HCT116 (cell line): ENCODE data around the gene LAMTOR5.

Experiments used
- EGR1 ChIP-seq: IDR thresholded peaks from 2 replicates; pipeline ENCODE4 v1.6.1; 2012; ENCODE audit warnings: low read depth
- ELF1 ChIP-seq: IDR thresholded peaks from 2 replicates; pipeline ENCODE4 v1.6.1; 2012; ENCODE audit warnings: low read depth, borderline replicate concordance
- EZH2 ChIP-seq: fragments of 200-600 bp; sonication (generic); IDR thresholded peaks from 2 replicates; pipeline ENCODE4 v1.6.1; 2017; ENCODE audit warnings: antibody characterized with exemption, mixed run types
- EZH2phosphoT487 ChIP-seq: fragments of 200-600 bp; IDR thresholded peaks from 2 replicates; pipeline ENCODE4 v1.6.1; 2018; ENCODE audit warnings: antibody characterized with exemption, borderline replicate concordance
- POLR2A ChIP-seq: IDR thresholded peaks from 2 replicates; pipeline ENCODE4 v1.7.0; 2011; ENCODE audit warnings: borderline replicate concordance; ENCODE audit not compliant: insufficient read depth, insufficient read length; ENCODE audit errors: extremely low read depth
- RAD21 ChIP-seq: IDR thresholded peaks from 2 replicates; pipeline ENCODE4 v1.6.1; 2012; ENCODE audit warnings: low read depth, mild to moderate bottlenecking
- SRF ChIP-seq: IDR thresholded peaks from 2 replicates; pipeline ENCODE4 v1.6.1; 2012; ENCODE audit warnings: low read depth
- YY1 ChIP-seq: IDR thresholded peaks from 2 replicates; pipeline ENCODE4 v1.6.1; 2011; ENCODE audit warnings: low read length, low read depth, moderate library complexity, mild to moderate bottlenecking; ENCODE audit not compliant: insufficient replicate concordance; ENCODE audit errors: extremely low read depth
- ZFX ChIP-seq: fragments of 450-650 bp; IDR thresholded peaks from 2 replicates; pipeline ENCODE4 v1.6.1; 2017
- TF ChIP-seq, protein P1 (sequence below), 3 experiments: fragments of 200-600 bp in 1 of 3; sonication (generic) in 1 of 3; IDR thresholded peaks in 2 of 3; conservative IDR thresholded peaks in 1 of 3; 2 replicates each; pipeline ENCODE4 v1.5.1; 2012 to 2017; ENCODE audit warnings: low read depth in 2 of 3, low read length in 2 of 3, antibody characterized with exemption in 1 of 3, borderline replicate concordance in 1 of 3, control low read depth in 1 of 3, mild to moderate bottlenecking in 1 of 3, mixed read lengths in 1 of 3, mixed run types in 1 of 3, moderate library complexity in 1 of 3; ENCODE audit not compliant: insufficient read depth in 1 of 3
- TF ChIP-seq, protein P2 (sequence below): IDR thresholded peaks from 2 replicates; pipeline ENCODE4 v1.6.1; 2012
- TF ChIP-seq, protein P3 (sequence below): IDR thresholded peaks from 2 replicates; pipeline ENCODE4 v1.6.1; 2012; ENCODE audit warnings: low read depth

DNA sequence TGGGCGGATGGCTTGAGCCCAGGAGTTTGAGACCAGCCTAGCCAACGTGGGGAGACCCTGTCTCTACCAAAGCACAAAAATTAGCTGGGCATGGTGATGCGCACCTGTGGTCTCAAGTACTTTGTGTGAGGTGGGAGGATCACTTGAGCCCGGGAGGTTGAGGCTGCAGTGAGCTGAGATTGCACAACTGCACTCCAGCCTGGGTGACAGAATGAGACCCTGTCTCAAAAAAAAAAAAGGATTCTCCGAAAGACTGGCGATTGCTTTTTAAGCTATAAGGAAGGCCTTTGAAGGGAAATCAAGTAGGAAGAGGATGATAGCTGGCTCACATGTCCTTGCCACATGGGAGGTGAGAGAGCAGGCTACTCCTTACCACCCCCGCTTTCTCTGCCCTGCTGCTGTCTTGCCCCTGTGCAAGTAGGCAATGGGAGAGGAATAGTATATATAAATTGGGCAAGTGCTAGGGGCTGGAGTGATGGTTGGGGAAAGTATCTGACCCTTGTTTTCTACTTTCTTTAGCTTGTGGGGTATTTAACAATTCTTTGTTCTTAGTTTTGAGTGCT, 3.8 kb upstream of the LAMTOR5 start:
- TF ChIP-seq, protein P1, sequence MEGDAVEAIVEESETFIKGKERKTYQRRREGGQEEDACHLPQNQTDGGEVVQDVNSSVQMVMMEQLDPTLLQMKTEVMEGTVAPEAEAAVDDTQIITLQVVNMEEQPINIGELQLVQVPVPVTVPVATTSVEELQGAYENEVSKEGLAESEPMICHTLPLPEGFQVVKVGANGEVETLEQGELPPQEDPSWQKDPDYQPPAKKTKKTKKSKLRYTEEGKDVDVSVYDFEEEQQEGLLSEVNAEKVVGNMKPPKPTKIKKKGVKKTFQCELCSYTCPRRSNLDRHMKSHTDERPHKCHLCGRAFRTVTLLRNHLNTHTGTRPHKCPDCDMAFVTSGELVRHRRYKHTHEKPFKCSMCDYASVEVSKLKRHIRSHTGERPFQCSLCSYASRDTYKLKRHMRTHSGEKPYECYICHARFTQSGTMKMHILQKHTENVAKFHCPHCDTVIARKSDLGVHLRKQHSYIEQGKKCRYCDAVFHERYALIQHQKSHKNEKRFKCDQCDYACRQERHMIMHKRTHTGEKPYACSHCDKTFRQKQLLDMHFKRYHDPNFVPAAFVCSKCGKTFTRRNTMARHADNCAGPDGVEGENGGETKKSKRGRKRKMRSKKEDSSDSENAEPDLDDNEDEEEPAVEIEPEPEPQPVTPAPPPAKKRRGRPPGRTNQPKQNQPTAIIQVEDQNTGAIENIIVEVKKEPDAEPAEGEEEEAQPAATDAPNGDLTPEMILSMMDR (IDR thresholded peaks at IDR 0.05 in 2 of 3, conservative IDR thresholded peaks at IDR 0.05 in 1 of 3; ENCODE audit: borderline replicate concordance in 1 of 3, insufficient read depth in 1 of 3, low read depth in 2 of 3, low read length in 2 of 3): no peak
- TF ChIP-seq RAD21 (no peak), EZH2phosphoT487 (no peak), EGR1 (no peak), YY1 (no peak), POLR2A (no peak), ELF1 (no peak), EZH2 (no peak), ZFX (no peak), SRF (no peak)
- TF ChIP-seq, protein P2, sequence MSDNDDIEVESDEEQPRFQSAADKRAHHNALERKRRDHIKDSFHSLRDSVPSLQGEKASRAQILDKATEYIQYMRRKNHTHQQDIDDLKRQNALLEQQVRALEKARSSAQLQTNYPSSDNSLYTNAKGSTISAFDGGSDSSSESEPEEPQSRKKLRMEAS: no peak
- TF ChIP-seq, protein P3, sequence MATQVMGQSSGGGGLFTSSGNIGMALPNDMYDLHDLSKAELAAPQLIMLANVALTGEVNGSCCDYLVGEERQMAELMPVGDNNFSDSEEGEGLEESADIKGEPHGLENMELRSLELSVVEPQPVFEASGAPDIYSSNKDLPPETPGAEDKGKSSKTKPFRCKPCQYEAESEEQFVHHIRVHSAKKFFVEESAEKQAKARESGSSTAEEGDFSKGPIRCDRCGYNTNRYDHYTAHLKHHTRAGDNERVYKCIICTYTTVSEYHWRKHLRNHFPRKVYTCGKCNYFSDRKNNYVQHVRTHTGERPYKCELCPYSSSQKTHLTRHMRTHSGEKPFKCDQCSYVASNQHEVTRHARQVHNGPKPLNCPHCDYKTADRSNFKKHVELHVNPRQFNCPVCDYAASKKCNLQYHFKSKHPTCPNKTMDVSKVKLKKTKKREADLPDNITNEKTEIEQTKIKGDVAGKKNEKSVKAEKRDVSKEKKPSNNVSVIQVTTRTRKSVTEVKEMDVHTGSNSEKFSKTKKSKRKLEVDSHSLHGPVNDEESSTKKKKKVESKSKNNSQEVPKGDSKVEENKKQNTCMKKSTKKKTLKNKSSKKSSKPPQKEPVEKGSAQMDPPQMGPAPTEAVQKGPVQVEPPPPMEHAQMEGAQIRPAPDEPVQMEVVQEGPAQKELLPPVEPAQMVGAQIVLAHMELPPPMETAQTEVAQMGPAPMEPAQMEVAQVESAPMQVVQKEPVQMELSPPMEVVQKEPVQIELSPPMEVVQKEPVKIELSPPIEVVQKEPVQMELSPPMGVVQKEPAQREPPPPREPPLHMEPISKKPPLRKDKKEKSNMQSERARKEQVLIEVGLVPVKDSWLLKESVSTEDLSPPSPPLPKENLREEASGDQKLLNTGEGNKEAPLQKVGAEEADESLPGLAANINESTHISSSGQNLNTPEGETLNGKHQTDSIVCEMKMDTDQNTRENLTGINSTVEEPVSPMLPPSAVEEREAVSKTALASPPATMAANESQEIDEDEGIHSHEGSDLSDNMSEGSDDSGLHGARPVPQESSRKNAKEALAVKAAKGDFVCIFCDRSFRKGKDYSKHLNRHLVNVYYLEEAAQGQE: no peak
